ENCODE measurements around the gene CERS6. TPM values are rescaled to one million over a fixed set of nuclear protein-coding genes. Genes with fewer than 3 reads are reported as not detected.
A peak's percentile ranks its signal among the peaks of the same experiment; 100 is the strongest.

CERS6 gene
- total and polyA plus RNA-seq, 2 of the 8 experiments (the other 6 are each of a cell fraction or from before 2014, with no cell fraction given), result 6.8 to 28.2 TPM

GRCh38 chr2:168782271-168782670 lies 326.2 kb downstream of the CERS6 start:
- POLR2A ChIA-PET (ENCODE audit: partially characterized antibody), result no interaction called here
- Histone ChIP-seq H3K18ac (ENCODE audit: extremely low read depth, low read length) (no peak overlapping the region), H3K9ac (replicated peaks in 1 of 4; ENCODE audit: extremely low read depth in 1 of 4, low read depth in 3 of 4, low read length in 3 of 4) (no peak overlapping the region), H2BK120ac (replicated peaks; ENCODE audit: low read depth, low read length) (peak overlapping the region; percentile 76), H3K4ac (replicated peaks; ENCODE audit: insufficient read length, low read depth, low read length) (no peak overlapping the region), H3K56ac (replicated peaks; ENCODE audit: insufficient read length, low read depth, low read length) (no peak overlapping the region), H4K20me1 (replicated peaks in 1 of 2; ENCODE audit: control insufficient read depth in 1 of 2, insufficient read depth in 2 of 2, low read length in 2 of 2) (no peaks in the 10 kb centered on the region), H3K9me3 (ENCODE audit: insufficient read depth in 2 of 2, low read depth in 1 of 2, low read length in 1 of 2) (no peaks in the 10 kb centered on the region), H3K36me3 (ENCODE audit: control insufficient read depth in 2 of 4, insufficient read depth in 4 of 4, low read length in 3 of 4) (no peaks in the 10 kb centered on the region), H3K14ac (ENCODE audit: insufficient read length) (no peak overlapping the region), H3K27ac (ENCODE audit: low read depth, low read length) (no peak overlapping the region), H2BK20ac (ENCODE audit: low read length) (0 out of 2 replicates have a peak overlapping the region, but pooled peaks have one; percentile 23), H4K8ac (ENCODE audit: extremely low read depth, insufficient read depth, low read length) (no peak overlapping the region), H4K91ac (replicated peaks; ENCODE audit: insufficient read length, low read length) (no peak overlapping the region), H3K4me2 (ENCODE audit: insufficient read depth in 1 of 2, low read depth in 2 of 2, low read length in 2 of 2) (no peak overlapping the region), H2AK5ac (ENCODE audit: low read depth, low read length) (no peak overlapping the region), H2AFZ (ENCODE audit: low read length) (no peak overlapping the region), H3K79me1 (ENCODE audit: low read depth, low read length) (no peaks in the 10 kb centered on the region), H4K5ac (ENCODE audit: insufficient read length, low read depth, low read length) (no peak overlapping the region), H3K23ac (ENCODE audit: insufficient read length) (no peak overlapping the region), H2BK15ac (ENCODE audit: low read length) (0 out of 2 replicates have a peak overlapping the region, but pooled peaks have one; percentile 26), H2BK5ac (ENCODE audit: low read depth, low read length) (no peak overlapping the region), H3K27me3 (replicated peaks in 1 of 4; ENCODE audit: control insufficient read depth in 3 of 4, extremely low read depth in 1 of 4, insufficient read depth in 3 of 4, low read length in 3 of 4) (peaks cover 0 to 2% (median 0%) of the 10 kb centered on the region in 4 experiments; a peak in 1 of 7 replicates), H3K4me1 (replicated peaks in 1 of 4; ENCODE audit: control insufficient read depth in 3 of 4, insufficient read depth in 4 of 4, low read length in 3 of 4) (peaks cover 0 to 17% (median 4%) of the 10 kb centered on the region in 4 experiments; a peak in 6 of 7 replicates), H2BK12ac (ENCODE audit: low read depth, low read length) (no peak overlapping the region), H3K4me3 (ENCODE audit: extremely low read depth in 1 of 4, insufficient read depth in 2 of 4, low read depth in 3 of 4, low read length in 4 of 4) (no peak overlapping the region), H3K23me2 (ENCODE audit: low read depth, low read length) (no peaks in the 10 kb centered on the region), H3K79me2 (ENCODE audit: control insufficient read depth in 1 of 2, insufficient read depth in 2 of 2, low read length in 2 of 2) (no peaks in the 10 kb centered on the region)
- no peak for DNase-seq (ENCODE audit: low read depth in 1 of 2, low spot score in 2 of 2)
- 90% methylated on average over 4 of the region's 4 CpGs; no CpG with 5 or more reads in 1 of the 2 experiments for WGBS, 2 experiments (ENCODE audit: extremely low coverage in 1 of 2, insufficient coverage in 1 of 2, insufficient read length in 1 of 2, insufficient replicate concordance in 2 of 2, low coverage in 1 of 2, low lambda C conversion rate in 2 of 2, missing lambda C conversion rate in 1 of 2)
- TF ChIP-seq HDAC2 (IDR thresholded peaks at IDR 0.05; ENCODE audit: borderline replicate concordance in 1 of 2, low read depth in 2 of 2, low read length in 2 of 2), result no peak
- no peak for TF ChIP-seq CBX5 (IDR thresholded peaks at IDR 0.05; ENCODE audit: low read depth, low read length)
- TF ChIP-seq RBBP5 (IDR thresholded peaks at IDR 0.05; ENCODE audit: borderline replicate concordance, low read depth, low read length), result no peak
- TF ChIP-seq POLR2A (IDR thresholded peaks at IDR 0.05; ENCODE audit: control extremely low read depth in 1 of 2, low read depth in 2 of 2, low read length in 2 of 2), result no peak
- TF ChIP-seq KDM1A (IDR thresholded peaks at IDR 0.05; ENCODE audit: borderline replicate concordance, low read length), result no peak
- FAIRE-seq, result no peak
- CTCF ChIA-PET (ENCODE audit: partially characterized antibody), result interaction anchor here (0.6 to 1.2 kb wide), 2 partner anchors 9 to 326 kb away, joined by 3 to 7 read pairs; no protein-coding TSS in a partner anchor
